GM12875 (cell line): Measurements from ENCODE around the gene APEX2.
"Not testable (repeated sequence)": the region's sequence is repeated elsewhere in the genome, so short reads cannot be mapped to it uniquely, and the experiment has no call there.

Experiments used
- H3K4me3 ChIP-seq: one replicate; pipeline ENCODE4 v1.5.1; 2011; ENCODE audit warnings: low read depth, low read length, control low read depth
- CTCF ChIP-seq: IDR thresholded peaks from 2 replicates; pipeline ENCODE4 v1.5.1; 2011; ENCODE audit warnings: low read depth, mild to moderate bottlenecking, control low read depth, inconsistent platforms, low read length, moderate library complexity, borderline replicate concordance; ENCODE audit not compliant: insufficient read depth

APEX2 gene

GRCh38 chrX:54979432-54979831 is 20.7 kb upstream of the APEX2 start:
- H3K4me3 ChIP-seq, result no peak overlapping the region

GRCh38 chrX:54980334-54980733 is 19.8 kb upstream of the APEX2 start:
- no peak overlapping the region for H3K4me3 ChIP-seq
- TF ChIP-seq CTCF, result no peak

More at GRCh38 chrX:54979432-54979831, 20.7 kb upstream of the APEX2 start:
- no peak for TF ChIP-seq CTCF

- H3K4me3 ChIP-seq, result not testable (repeated sequence)
Measured at GRCh38 chrX:54983306-54983705, 16.9 kb upstream of the APEX2 start.

- TF ChIP-seq CTCF, result no peak
Measured at GRCh38 chrX:54991706-54992105, 8.5 kb upstream of the APEX2 start.

GRCh38 chrX:54992911-54993622 is 7.1 kb upstream of the APEX2 start:
- H3K4me3 ChIP-seq, result no peak overlapping the region
- no peak for TF ChIP-seq CTCF

More at GRCh38 chrX:54991706-54992105, 8.5 kb upstream of the APEX2 start:
- no peak overlapping the region for H3K4me3 ChIP-seq

- no peak within 1 kb of the TSS for H3K4me3 ChIP-seq
- TF ChIP-seq CTCF, result no peak
Measured at GRCh38 chrX:54994099-54994498, 6.1 kb upstream of the APEX2 start, which contains the start of gene PFKFB1. Gene PFKFB1, minus strand, starts transcription at chrX:54994188. Its CDS starts 181 bp downstream, at chrX:54994007.

- H3K4me3 ChIP-seq, result no peak overlapping the region
- no peak for TF ChIP-seq CTCF
Measured at GRCh38 chrX:54994668-54995351, 5.4 kb upstream of the APEX2 start.
